Endothelial cell of umbilical vein (primary cell): ENCODE results near the gene ACAA1. TPM values are rescaled to one million over a fixed set of nuclear protein-coding genes. Genes with fewer than 3 reads are reported as not detected.

Experiments used
- BruUV-seq: library from RNA; stranded (reverse); fragments of 400-500 nt; replicated peaks from 2 replicates; lab custom pipeline; 2021; lab: Mats Ljungman, UMichigan
- CTCF ChIA-PET: fragments of 300-600, 350-600 bp; sonication (Branson Sonifier 250); formaldehyde crosslinking; loops from one replicate; lab custom pipeline; 2021; ENCODE audit warnings: antibody characterized with exemption, inconsistent platforms; lab: Charles Lee
- POLR2A ChIA-PET: fragments of 300-600, 350-600 bp; sonication (Branson Sonifier 250); formaldehyde crosslinking; loops from one replicate; lab custom pipeline; 2021; ENCODE audit warnings: antibody characterized with exemption, inconsistent platforms; lab: Charles Lee
- DNase-seq: peaks from one replicate; pipeline ENCODE4 v3.0.0-alpha.2; 2011; ENCODE audit warnings: low read depth, low spot score
- FAIRE-seq: peaks from 2 replicates; lab custom pipeline; 2011; peaks lifted over from hg19 to GRCh38; lab: Jason Lieb, UNC
- H2AFZ ChIP-seq: 2 replicates; pipeline ENCODE4 v1.6.0; 2012; ENCODE audit warnings: low read depth, low read length, control low read depth, inconsistent platforms
- H3K27ac ChIP-seq: 2 replicates; pipeline ENCODE4 v1.5.1; 2011; ENCODE audit warnings: low read depth, mild to moderate bottlenecking, control low read depth, low read length, moderate library complexity; ENCODE audit not compliant: insufficient read depth
- H3K27me3 ChIP-seq, 2 experiments: 2 replicates each; pipeline versions ENCODE4 v1.6.0 to v1.6.1; 2011; ENCODE audit warnings: low read length in 2 of 2, mixed read lengths in 1 of 2; ENCODE audit not compliant: control insufficient read depth in 2 of 2, insufficient read depth in 2 of 2
- H3K36me3 ChIP-seq, 2 experiments: 2 replicates in 1 of 2; 3 replicates in 1 of 2; pipeline ENCODE4 v1.5.1; 2011; ENCODE audit warnings: low read length in 2 of 2, mild to moderate bottlenecking in 1 of 2, moderate library complexity in 1 of 2; ENCODE audit not compliant: control insufficient read depth in 2 of 2, insufficient read depth in 2 of 2; ENCODE audit errors: extremely low read depth in 1 of 2
- H3K4me1 ChIP-seq: 3 replicates; pipeline ENCODE4 v1.5.1; 2011; ENCODE audit warnings: mild to moderate bottlenecking, low read length; ENCODE audit not compliant: control insufficient read depth, insufficient read depth; ENCODE audit errors: extremely low read depth
- H3K4me2 ChIP-seq: 2 replicates; pipeline ENCODE4 v1.6.1; 2011; ENCODE audit warnings: low read length, control low read depth, mixed read lengths; ENCODE audit not compliant: insufficient read depth
- H3K4me3 ChIP-seq, 3 experiments: fragments of 200-600 bp in 1 of 3; sonication (generic), shearing (Covaris generic) in 1 of 3; replicated peaks in 1 of 3; 2 replicates each; pipeline ENCODE4 v1.5.1; 2011 to 2016; ENCODE audit warnings: control low read depth in 3 of 3, low read length in 3 of 3, mild to moderate bottlenecking in 2 of 3, inconsistent platforms in 1 of 3, low read depth in 1 of 3, moderate library complexity in 1 of 3; ENCODE audit not compliant: insufficient read depth in 1 of 3
- H3K79me2 ChIP-seq: 2 replicates; pipeline ENCODE4 v1.6.0; 2012; ENCODE audit warnings: low read length, inconsistent platforms; ENCODE audit not compliant: control insufficient read depth, insufficient read depth
- H3K9ac ChIP-seq: replicated peaks from 2 replicates; pipeline ENCODE3; 2011; ENCODE audit warnings: low read length, control low read depth; ENCODE audit not compliant: insufficient read depth; ENCODE audit errors: extremely low read depth
- H3K9me1 ChIP-seq: replicated peaks from 3 replicates; pipeline ENCODE4 v1.6.0; 2011; ENCODE audit warnings: mild to moderate bottlenecking, low read length; ENCODE audit not compliant: control insufficient read depth, insufficient read depth; ENCODE audit errors: extremely low read depth
- H3K9me3 ChIP-seq: replicated peaks from 2 replicates; pipeline ENCODE4 v1.5.1; 2012; ENCODE audit warnings: low read length, inconsistent platforms; ENCODE audit not compliant: control insufficient read depth, insufficient read depth
- H4K20me1 ChIP-seq: replicated peaks from 2 replicates; pipeline ENCODE3; 2011; ENCODE audit warnings: mild to moderate bottlenecking, low read length; ENCODE audit not compliant: control insufficient read depth, insufficient read depth; ENCODE audit errors: extremely low read depth
- EZH2 ChIP-seq: IDR thresholded peaks from 2 replicates; pipeline ENCODE4 v1.6.1; 2012; ENCODE audit warnings: borderline replicate concordance, low read depth, mild to moderate bottlenecking, moderate library complexity, low read length, inconsistent platforms; ENCODE audit not compliant: severe bottlenecking
- FOS ChIP-seq: IDR thresholded peaks from 2 replicates; pipeline ENCODE4 v1.6.1; 2011; ENCODE audit warnings: mild to moderate bottlenecking, low read length, moderate library complexity, borderline replicate concordance; ENCODE audit not compliant: insufficient read depth
- GATA2 ChIP-seq: IDR thresholded peaks from 2 replicates; pipeline ENCODE4 v1.7.0; 2011; ENCODE audit warnings: low read depth, mild to moderate bottlenecking, moderate library complexity, mixed read lengths, low read length; ENCODE audit not compliant: insufficient read length, insufficient read depth
- JUN ChIP-seq: IDR thresholded peaks from 2 replicates; pipeline ENCODE4 v1.6.1; 2011; ENCODE audit warnings: borderline replicate concordance, low read depth; ENCODE audit not compliant: insufficient read length, insufficient read depth
- MYC ChIP-seq: IDR thresholded peaks from one replicate; pipeline ENCODE4 v1.6.1; 2011; ENCODE audit warnings: mild to moderate bottlenecking, low read depth, low read length
- POLR2A ChIP-seq: IDR thresholded peaks from 2 replicates; pipeline ENCODE4 v1.6.1; 2012; ENCODE audit warnings: low read depth, mild to moderate bottlenecking, control low read depth, low read length
- POLR2AphosphoS5 ChIP-seq: IDR thresholded peaks from 2 replicates; pipeline ENCODE4 v1.6.1; 2012; ENCODE audit warnings: low read depth, mild to moderate bottlenecking, control low read depth, low read length, moderate library complexity; ENCODE audit not compliant: insufficient read depth
- dilution Hi-C: fragments of 300-500 bp; cut with MboI; formaldehyde crosslinking; loops from one replicate; pipeline ENCODE4 v1.15.0; 2019; ENCODE audit warnings: low sequenced_read_pairs; ENCODE audit not compliant: extremely low pct_ligation_motif_present
- intact Hi-C: fragments of 100-400 bp; cut with micrococcal nuclease; formaldehyde crosslinking; loops from one replicate; pipeline ENCODE4 v1.10.0; 2022
- polyA plus RNA-seq, 4 experiments: library from polyadenylated mRNA; depleted of rRNA in 3 of 4; stranded (reverse) in 3 of 4; unstranded in 1 of 4; fragments of >200 nt; gene quantifications; 2 replicates each; pipeline versions ENCODE4 v1.2.1 to v1.2.3, GENCODE V29; 2011 to 2012; ENCODE audit warnings: missing spikeins in 1 of 4
- total RNA-seq: library from RNA; stranded (reverse); gene quantifications from 2 replicates; pipeline ENCODE4 v1.2.3, GENCODE V29; 2021
- TF ChIP-seq, protein P1 (sequence below): IDR thresholded peaks from 2 replicates; pipeline ENCODE4 v1.6.1; 2011; ENCODE audit not compliant: insufficient read depth, insufficient read length
- TF ChIP-seq, protein P2 (sequence below), 2 donors: IDR thresholded peaks; 1 replicate in 1 of 2; 2 replicates in 1 of 2; pipeline ENCODE4 v1.5.1; 2011; ENCODE audit warnings: low read length in 2 of 2, mild to moderate bottlenecking in 2 of 2, moderate library complexity in 2 of 2, control low read depth in 1 of 2, inconsistent platforms in 1 of 2, low read depth in 1 of 2; ENCODE audit not compliant: insufficient read depth in 1 of 2; ENCODE audit errors: extremely low read depth in 1 of 2

Gene ACAA1
- total and polyA plus RNA-seq, 2 donors (not counting 3 experiments of a cell fraction or from before 2014, with no cell fraction given): 52.1 to 53.8 TPM

DNA sequence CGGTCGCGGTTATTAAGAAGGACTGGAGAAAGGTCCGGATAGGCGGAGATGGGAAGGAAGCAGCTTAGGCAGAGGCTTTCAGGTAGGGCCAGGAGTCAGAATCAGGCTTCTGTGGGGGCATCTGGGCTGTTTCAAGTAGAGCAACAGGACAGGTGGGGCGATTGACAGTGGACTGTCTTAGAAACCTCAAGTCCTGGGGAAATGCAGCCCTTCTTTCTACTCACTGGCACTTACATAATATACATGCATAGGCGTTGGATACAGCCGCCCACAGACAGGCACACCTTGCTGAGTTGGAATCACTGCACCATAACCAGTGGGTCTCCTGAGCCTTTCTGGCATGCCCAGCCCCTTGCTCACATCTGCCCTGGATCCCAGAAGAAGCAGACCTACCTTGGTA lies 2.3 kb upstream of the ACAA1 start:
- Histone ChIP-seq H3K9me3 (no peaks in the 10 kb centered on the region), H3K9ac (peak overlapping the region; percentile 61), H2AFZ (peak overlapping the region; percentile 98), H3K4me3 (peak overlapping the region; percentile 67 to 77 (median 71)), H4K20me1 (no peaks in the 10 kb centered on the region), H3K9me1 (no peaks in the 10 kb centered on the region), H3K4me2 (peak overlapping the region; percentile 62), H3K4me1 (peaks cover 24% of the 10 kb centered on the region), H3K79me2 (peaks cover 11% of the 10 kb centered on the region), H3K27me3 (no peaks in the 10 kb centered on the region), H3K27ac (no peak overlapping the region), H3K36me3 (peaks cover 0 to 14% of the 10 kb centered on the region in 2 experiments)
- BruUV-seq: no TSS peak
- TF ChIP-seq, protein P1, sequence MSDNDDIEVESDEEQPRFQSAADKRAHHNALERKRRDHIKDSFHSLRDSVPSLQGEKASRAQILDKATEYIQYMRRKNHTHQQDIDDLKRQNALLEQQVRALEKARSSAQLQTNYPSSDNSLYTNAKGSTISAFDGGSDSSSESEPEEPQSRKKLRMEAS: no peak
- TF ChIP-seq, protein P2, sequence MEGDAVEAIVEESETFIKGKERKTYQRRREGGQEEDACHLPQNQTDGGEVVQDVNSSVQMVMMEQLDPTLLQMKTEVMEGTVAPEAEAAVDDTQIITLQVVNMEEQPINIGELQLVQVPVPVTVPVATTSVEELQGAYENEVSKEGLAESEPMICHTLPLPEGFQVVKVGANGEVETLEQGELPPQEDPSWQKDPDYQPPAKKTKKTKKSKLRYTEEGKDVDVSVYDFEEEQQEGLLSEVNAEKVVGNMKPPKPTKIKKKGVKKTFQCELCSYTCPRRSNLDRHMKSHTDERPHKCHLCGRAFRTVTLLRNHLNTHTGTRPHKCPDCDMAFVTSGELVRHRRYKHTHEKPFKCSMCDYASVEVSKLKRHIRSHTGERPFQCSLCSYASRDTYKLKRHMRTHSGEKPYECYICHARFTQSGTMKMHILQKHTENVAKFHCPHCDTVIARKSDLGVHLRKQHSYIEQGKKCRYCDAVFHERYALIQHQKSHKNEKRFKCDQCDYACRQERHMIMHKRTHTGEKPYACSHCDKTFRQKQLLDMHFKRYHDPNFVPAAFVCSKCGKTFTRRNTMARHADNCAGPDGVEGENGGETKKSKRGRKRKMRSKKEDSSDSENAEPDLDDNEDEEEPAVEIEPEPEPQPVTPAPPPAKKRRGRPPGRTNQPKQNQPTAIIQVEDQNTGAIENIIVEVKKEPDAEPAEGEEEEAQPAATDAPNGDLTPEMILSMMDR (IDR thresholded peaks at IDR 0.05; ENCODE audit: extremely low read depth in 1 of 2, insufficient read depth in 1 of 2, low read depth in 1 of 2, low read length in 2 of 2): no peak
- no peak for TF ChIP-seq MYC
- TF ChIP-seq EZH2: no peak
- no peak for TF ChIP-seq FOS
- no peak for TF ChIP-seq POLR2AphosphoS5
- TF ChIP-seq GATA2: no peak
- no peak for TF ChIP-seq POLR2A
- no peak for TF ChIP-seq JUN
- peak; percentile 59 for FAIRE-seq
- POLR2A ChIA-PET: interaction anchor here (0.9 kb wide), 1 partner anchor 26 kb away, joined by 3 read pairs; the partner anchor contains the start of gene OXSR1
- CTCF ChIA-PET: interaction anchor here (0.7 to 4.5 kb wide), 5 partner anchors 26 to 512 kb away, joined by 3 to 43 read pairs (median 3); partner anchors contain the start of genes OXSR1 and XYLB
- no peak for DNase-seq
- intact Hi-C loops: loop anchor here (5.0 to 10.0 kb wide), 6 partner anchors 93 to 516 kb away; partner anchors contain the start of gene EXOG
- dilution Hi-C loops: no loop called here
